Uterus (tissue), 2 donors: ENCODE data around the gene IL15.

Source experiments
- CTCF ChIP-seq, 4 experiments: fragments of 200-600 bp in 2 of 4; fragments of 450-650 bp in 2 of 4; sonication (generic) in 2 of 4; IDR thresholded peaks; one replicate each; pipeline ENCODE4 v1.5.1; 2016 to 2019; ENCODE audit warnings: antibody characterized with exemption in 4 of 4, mild to moderate bottlenecking in 2 of 4, moderate library complexity in 1 of 4
- POLR2A ChIP-seq, 2 donors: fragments of 450-650 bp; IDR thresholded peaks; one replicate each; pipeline ENCODE4 v1.6.1; 2016; ENCODE audit warnings: antibody characterized with exemption in 2 of 2, mild to moderate bottlenecking in 1 of 2, moderate library complexity in 1 of 2

- TF ChIP-seq CTCF (IDR thresholded peaks at IDR 0.05) (no peak), POLR2A (IDR thresholded peaks at IDR 0.05) (no peak)
These were observed 103.3 kb downstream of the IL15 start for GRCh38 chr4:141739636-141740035.
